GM23338 (cell line): Measurements from ENCODE around the gene TCN2. TPM values are rescaled to one million over a fixed set of nuclear protein-coding genes. Genes with fewer than 3 reads are reported as not detected.

Experiments
- ATAC-seq: fragments of 200-7000 bp; cut with Tn5 transposase; 3 replicates; pipeline ENCODE4 v1.9.1; 2020
- DNase-seq: peaks from one replicate; pipeline ENCODE4 v3.0.0-alpha.2; 2015; ENCODE audit warnings: low spot score
- H2AFZ ChIP-seq: fragments of 200-600 bp; sonication (generic); 2 replicates; pipeline ENCODE4 v1.8.0; 2016; ENCODE audit warnings: antibody characterized with exemption, mild to moderate bottlenecking, moderate library complexity
- H3F3A ChIP-seq: fragments of 200-600 bp; sonication (generic); replicated peaks from 2 replicates; pipeline ENCODE4 v1.8.0; 2017; ENCODE audit warnings: antibody characterized with exemption, mixed run types, low read depth
- H3K27ac ChIP-seq: fragments of 200-600 bp; sonication (generic); 2 replicates; pipeline ENCODE4 v1.6.1; 2016; ENCODE audit warnings: low read depth
- H3K27me3 ChIP-seq: fragments of 200-600 bp; sonication (generic); 2 replicates; pipeline ENCODE4 v1.8.0; 2016; ENCODE audit warnings: mild to moderate bottlenecking, mixed run types, moderate library complexity; ENCODE audit not compliant: insufficient read depth
- H3K36me3 ChIP-seq: fragments of 200-600 bp; sonication (generic); 2 replicates; pipeline ENCODE4 v1.8.0; 2016; ENCODE audit warnings: mild to moderate bottlenecking; ENCODE audit not compliant: insufficient read depth
- H3K4me1 ChIP-seq: fragments of 200-600 bp; sonication (generic); 2 replicates; pipeline ENCODE4 v1.8.0; 2016; ENCODE audit warnings: mild to moderate bottlenecking, moderate library complexity; ENCODE audit not compliant: insufficient read depth
- H3K4me2 ChIP-seq: fragments of 200-600 bp; sonication (generic); 2 replicates; pipeline ENCODE4 v1.7.1; 2017; ENCODE audit warnings: mixed run types
- H3K4me3 ChIP-seq: fragments of 200-600 bp; sonication (generic); 2 replicates; pipeline ENCODE4 v1.6.1; 2016; ENCODE audit warnings: mixed run types
- H3K79me2 ChIP-seq: fragments of 200-600 bp; sonication (generic); replicated peaks from 2 replicates; pipeline ENCODE4 v1.8.0; 2017; ENCODE audit warnings: mild to moderate bottlenecking; ENCODE audit not compliant: insufficient read depth
- H3K9me2 ChIP-seq: fragments of 200-600 bp; sonication (generic); 2 replicates; pipeline ENCODE4 v1.8.0; 2017; ENCODE audit not compliant: insufficient read depth
- H4K20me1 ChIP-seq: fragments of 200-600 bp; sonication (generic); replicated peaks from 2 replicates; pipeline ENCODE4 v1.8.0; 2017; ENCODE audit warnings: mild to moderate bottlenecking; ENCODE audit not compliant: insufficient read depth
- H3K27ac Mint-ChIP-seq: 2 replicates; pipeline ENCODE4 v1.8.0; 2020; ENCODE audit warnings: inconsistent platforms, mild to moderate bottlenecking, moderate library complexity, mixed read lengths
- H3K27me3 Mint-ChIP-seq: 3 replicates; pipeline ENCODE4 v1.8.0; 2022; ENCODE audit warnings: low read depth, mild to moderate bottlenecking, moderate library complexity, mixed read lengths, inconsistent platforms; ENCODE audit not compliant: insufficient read depth, poor library complexity
- H3K36me3 Mint-ChIP-seq: 3 replicates; pipeline ENCODE4 v1.8.0; 2021; ENCODE audit warnings: low read depth, mild to moderate bottlenecking, inconsistent platforms, moderate library complexity, mixed read lengths
- H3K4me1 Mint-ChIP-seq: 3 replicates; pipeline ENCODE4 v1.8.0; 2020; ENCODE audit warnings: mild to moderate bottlenecking, inconsistent platforms, mixed read lengths
- H3K4me3 Mint-ChIP-seq: 3 replicates; pipeline ENCODE4 v1.8.0; 2021; ENCODE audit warnings: moderate library complexity, mild to moderate bottlenecking, inconsistent platforms, mixed read lengths
- H3K9me3 Mint-ChIP-seq: 3 replicates; pipeline ENCODE4 v1.8.0; 2020; ENCODE audit warnings: moderate library complexity, mild to moderate bottlenecking, inconsistent platforms, mixed read lengths
- CTCF ChIP-seq, 2 experiments: fragments of 200-600 bp in 1 of 2; sonication (generic) in 1 of 2; conservative IDR thresholded peaks; 2 replicates each; pipeline versions ENCODE4 v1.5.1 to v1.6.1; 2016 to 2017; ENCODE audit warnings: antibody characterized with exemption in 2 of 2, low read depth in 2 of 2, mild to moderate bottlenecking in 2 of 2, moderate library complexity in 1 of 2
- EZH2 ChIP-seq: fragments of 200-600 bp; sonication (generic); IDR thresholded peaks from one replicate; pipeline ENCODE4 v1.8.0; 2017; ENCODE audit warnings: antibody characterized with exemption, mild to moderate bottlenecking, low read depth; ENCODE audit not compliant: unreplicated experiment
- JUNB ChIP-seq: IDR thresholded peaks from one replicate; pipeline ENCODE4 v1.6.1; 2016; ENCODE audit warnings: antibody characterized with exemption; ENCODE audit not compliant: unreplicated experiment
- POLR2AphosphoS5 ChIP-seq: IDR thresholded peaks from 2 replicates; pipeline ENCODE4 v1.6.1; 2016; ENCODE audit warnings: antibody characterized with exemption, low read depth
- ZNF331 ChIP-seq: fragments of 250-450 bp; sonication (Bioruptor Pico); IDR thresholded peaks from 2 replicates; pipeline ENCODE4 v1.5.0; 2020; ENCODE audit warnings: low read depth, mild to moderate bottlenecking, moderate library complexity
- polyA plus RNA-seq: library from polyadenylated mRNA; unstranded; fragments of >200 nt; fragmentation: Nextera tagmentation; extraction: Ambion mirVana; gene quantifications from 2 replicates; pipeline ENCODE4 v1.2.1, GENCODE V29; 2016
- total RNA-seq: library from RNA; depleted of rRNA; stranded (reverse); fragments of >200 nt; shearing (Covaris generic); gene quantifications from 2 replicates; pipeline ENCODE4 v1.2.3, GENCODE V29; 2014

TCN2 gene
- total and polyA plus RNA-seq, 2 experiments from 2014 or later: 12.9 to 38.1 TPM

- H3K4me1 ChIP-seq: peaks cover 10% of the 10 kb centered on the region; the same call in 1 of the 2 replicates
Observed at GRCh38 chr22:30634471-30635233, 27.7 kb downstream of the TCN2 start.

GRCh38 chr22:30635273-30636225, 28.6 kb downstream of the TCN2 start, which contains the start of gene SLC35E4:
Gene SLC35E4 (plus strand): TSS chr22:30635781. CDS start chr22:30636451, 670 bp downstream.
- Mint-ChIP-seq H3K9me3 (peaks cover 13% of the 10 kb centered on the region), H3K36me3 (peaks cover 28% of the 10 kb centered on the region), H3K4me3 (peak within 1 kb of the TSS; percentile 68), H3K27ac (no peak within 1 kb of the TSS), H3K4me1 (peaks cover 17% of the 10 kb centered on the region), H3K27me3 (peaks cover 20% of the 10 kb centered on the region)
- no peak within 1 kb of the TSS for H3K27ac ChIP-seq
- peak; percentile 81 for ATAC-seq
- H3K4me3 ChIP-seq: peak within 1 kb of the TSS; percentile 80
- H3F3A ChIP-seq: 0 out of 2 replicates have a peak, but pooled peaks cover 2% of the 10 kb centered on the region
- DNase-seq: peak; percentile 94
- H3K9me2 ChIP-seq: no peaks in the 10 kb centered on the region
- TF ChIP-seq CTCF (conservative IDR thresholded peaks at IDR 0.05; ENCODE audit: low read depth in 2 of 2): peak; percentile 16 to 44; a peak in 3 of 4 replicates
- no peak for TF ChIP-seq EZH2
- TF ChIP-seq POLR2AphosphoS5: peak; percentile 13
- H3K27me3 ChIP-seq: 0 out of 2 replicates have a peak, but pooled peaks cover 3% of the 10 kb centered on the region
- peaks cover 10% of the 10 kb centered on the region; the same call in 1 of the 2 replicates for H3K4me1 ChIP-seq
- H2AFZ ChIP-seq: peak within 1 kb of the TSS; percentile 99
- no peaks in the 10 kb centered on the region for H4K20me1 ChIP-seq
- peak within 1 kb of the TSS; percentile 97 for H3K4me2 ChIP-seq
- H3K79me2 ChIP-seq: no peaks in the 10 kb centered on the region
- peaks cover 4% of the 10 kb centered on the region; the same call in 1 of the 2 replicates for H3K36me3 ChIP-seq

More at GRCh38 chr22:30634471-30635233, 27.7 kb downstream of the TCN2 start:
- TF ChIP-seq CTCF (conservative IDR thresholded peaks at IDR 0.05; ENCODE audit: low read depth in 2 of 2) (peak; percentile 95 to 97), JUNB (no peak), EZH2 (no peak), ZNF331 (CRISPR knock-in tag) (no peak)
- Mint-ChIP-seq H3K36me3 (peaks cover 29% of the 10 kb centered on the region), H3K9me3 (peaks cover 17% of the 10 kb centered on the region), H3K4me1 (peaks cover 17% of the 10 kb centered on the region), H3K27ac (no peak overlapping the region), H3K4me3 (peak overlapping the region; percentile 68), H3K27me3 (peaks cover 20% of the 10 kb centered on the region)
- peak overlapping the region; percentile 99 for H2AFZ ChIP-seq
- H3F3A ChIP-seq: 0 out of 2 replicates have a peak, but pooled peaks cover 2% of the 10 kb centered on the region
- no peak overlapping the region for H3K27ac ChIP-seq
- DNase-seq (peak; percentile 91), ATAC-seq (peak; percentile 61)
- peak overlapping the region; percentile 80 for H3K4me3 ChIP-seq
- H3K27me3 ChIP-seq: 0 out of 2 replicates have a peak, but pooled peaks cover 3% of the 10 kb centered on the region
- H3K9me2 ChIP-seq: no peaks in the 10 kb centered on the region
- H3K4me2 ChIP-seq: peak overlapping the region; percentile 97
- no peaks in the 10 kb centered on the region for H3K79me2 ChIP-seq
- peaks cover 2% of the 10 kb centered on the region; the same call in 1 of the 2 replicates for H3K36me3 ChIP-seq
- no peaks in the 10 kb centered on the region for H4K20me1 ChIP-seq
